GM19452 (cell line): ENCODE results near the gene NXT1.

ENCODE experiments used
- ATAC-seq: cut with Tn5 transposase; IDR thresholded peaks from one replicate; pipeline ENCODE4 v1.9.1; 2021; ENCODE audit not compliant: unreplicated experiment

The NXT1 gene

DNA sequence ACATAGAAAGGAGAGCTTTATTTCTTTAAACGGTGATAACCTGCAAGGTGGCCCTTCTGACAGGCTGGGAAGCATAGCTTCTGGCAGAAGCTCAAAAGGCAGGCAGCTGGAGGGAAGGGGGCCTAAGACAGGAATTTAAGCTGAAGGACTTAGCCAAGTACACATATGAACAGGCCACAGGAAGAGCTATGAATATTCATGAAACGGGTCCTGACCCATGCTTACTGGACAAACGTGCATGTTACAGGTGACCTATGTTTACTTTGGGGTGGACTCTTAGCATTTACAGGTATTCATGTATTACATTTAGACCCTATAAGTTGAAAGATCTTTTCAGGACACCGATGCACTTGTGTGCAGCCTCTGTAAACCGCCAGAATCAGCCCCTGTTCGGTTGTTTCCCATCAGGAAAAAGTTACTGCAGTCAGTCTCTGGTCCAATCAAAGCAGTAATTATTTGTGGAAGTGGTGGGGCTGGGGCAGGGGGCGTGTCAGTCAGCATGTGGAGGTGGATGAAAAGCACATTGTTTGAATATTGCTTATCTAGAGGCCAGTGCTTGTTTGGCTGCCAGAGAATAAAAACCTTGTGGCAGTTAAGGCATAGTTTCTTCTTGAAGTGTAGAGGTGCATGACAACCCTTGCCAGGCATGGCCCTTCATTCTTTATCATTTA, 8.5 kb downstream of the NXT1 start:
- no peak for ATAC-seq

GRCh38 chr20:23360531-23360930, 9.9 kb downstream of the NXT1 start:
- ATAC-seq: no peak

- no peak for ATAC-seq
These were observed 10.5 kb downstream of the NXT1 start for GRCh38 chr20:23361119-23361475.

GRCh38 chr20:23361476-23362391, 11.1 kb downstream of the NXT1 start, which contains the start of gene GZF1:
Gene GZF1, plus strand, starts transcription at chr20:23362182. Its CDS starts 2,202 bp downstream, at chr20:23364384.
- ATAC-seq: peak; percentile 65

- peak; percentile 19 for ATAC-seq
These were observed 12.0 kb downstream of the NXT1 start for GRCh38 chr20:23362392-23363256.

DNA sequence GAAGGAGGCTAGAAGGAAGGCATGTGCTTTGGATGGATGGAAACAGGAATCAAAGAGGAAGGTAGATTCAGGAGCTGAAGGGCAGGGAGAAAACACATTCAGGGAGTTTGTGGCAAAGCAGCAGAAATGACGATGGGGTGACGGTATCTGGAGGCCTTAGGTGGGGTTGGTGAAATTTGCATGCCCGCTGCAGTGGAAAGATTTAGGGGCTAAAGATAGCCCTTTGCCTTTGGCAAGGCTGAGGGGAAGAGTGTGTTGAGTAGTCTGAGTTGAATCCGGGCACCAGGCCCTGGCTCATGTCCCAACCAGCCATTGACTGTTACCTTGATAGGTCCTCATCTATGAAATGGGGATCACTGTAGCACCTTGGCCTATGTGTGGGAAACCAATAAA, 12.7 kb downstream of the NXT1 start:
- no peak for ATAC-seq

- no peak for ATAC-seq
These were observed 15.0 kb downstream of the NXT1 start for GRCh38 chr20:23365390-23366165.

GRCh38 chr20:23366384-23366783, 15.8 kb downstream of the NXT1 start:
- ATAC-seq: no peak

GRCh38 chr20:23367770-23368169, 17.2 kb downstream of the NXT1 start:
- no peak for ATAC-seq

DNA sequence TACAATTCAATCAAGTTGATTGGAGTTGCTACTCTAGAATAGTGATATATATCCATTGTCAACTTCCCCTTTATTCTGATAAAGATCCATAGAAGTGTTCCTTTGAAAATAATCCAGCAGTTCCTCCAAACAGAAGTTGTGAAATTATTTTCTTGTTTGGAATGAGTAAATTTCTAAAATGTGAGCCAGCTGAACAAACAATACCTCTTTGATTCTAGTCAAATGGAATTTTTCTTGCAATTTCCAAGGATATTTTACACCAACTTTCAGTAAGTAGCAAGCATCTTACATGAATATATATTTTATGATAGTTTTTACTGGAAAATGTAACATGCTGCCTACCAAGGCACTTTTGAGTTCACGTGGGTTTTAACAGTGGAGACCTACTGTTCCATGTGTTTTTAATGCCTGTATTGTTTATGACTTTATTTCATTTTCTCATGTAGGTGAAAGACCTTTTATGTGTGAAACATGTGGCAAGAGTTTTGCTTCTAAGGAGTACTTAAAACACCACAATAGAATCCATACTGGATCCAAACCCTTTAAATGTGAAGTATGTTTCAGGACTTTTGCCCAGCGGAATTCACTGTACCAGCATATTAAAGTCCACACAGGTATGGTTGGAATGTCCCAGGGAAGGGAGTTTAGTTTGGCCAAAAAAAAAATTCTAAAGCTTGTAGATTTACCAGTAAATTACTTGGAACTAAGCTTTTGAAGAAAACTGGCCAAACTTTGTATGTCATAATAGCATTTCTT, 17.9 kb downstream of the NXT1 start:
- ATAC-seq: no peak

GRCh38 chr20:23369072-23369823, 18.7 kb downstream of the NXT1 start:
- no peak for ATAC-seq

DNA sequence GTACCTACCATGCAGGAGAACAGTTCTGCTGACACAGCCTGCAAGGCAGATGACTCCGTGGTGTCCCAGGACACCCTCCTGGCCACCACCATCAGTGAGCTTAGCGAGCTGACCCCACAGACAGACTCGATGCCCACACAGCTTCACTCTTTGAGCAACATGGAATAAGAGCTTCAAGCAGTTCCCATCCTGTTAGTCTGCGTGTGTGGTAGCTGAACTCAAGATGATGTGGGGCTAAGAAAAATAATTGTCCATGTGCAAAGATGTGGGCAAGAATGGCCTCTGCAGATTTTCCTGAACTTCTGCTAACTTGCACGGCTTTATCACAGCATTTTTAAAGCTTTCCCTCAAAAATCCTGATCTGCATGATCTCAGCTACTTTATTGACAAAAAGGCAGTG, 19.7 kb downstream of the NXT1 start:
- no peak for ATAC-seq

DNA sequence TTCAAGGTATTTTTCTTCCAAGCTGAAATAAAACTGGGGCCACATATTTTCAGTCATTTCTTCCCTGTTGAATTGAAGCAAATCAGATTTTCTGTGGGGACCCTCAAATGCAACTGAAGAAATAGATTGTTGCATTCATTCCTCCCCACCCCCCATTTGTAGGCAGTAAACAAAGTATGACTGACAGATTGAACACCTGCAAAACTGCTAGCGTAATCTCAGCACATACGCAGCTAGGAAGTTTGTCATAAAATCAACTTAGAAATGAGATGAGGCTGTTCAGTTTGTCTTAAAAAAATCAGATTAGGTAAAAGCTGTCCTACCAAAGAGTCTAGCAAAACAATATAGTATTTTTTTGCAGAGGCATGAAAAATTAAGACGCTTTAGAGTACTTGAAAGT, 20.3 kb downstream of the NXT1 start:
- no peak for ATAC-seq

DNA sequence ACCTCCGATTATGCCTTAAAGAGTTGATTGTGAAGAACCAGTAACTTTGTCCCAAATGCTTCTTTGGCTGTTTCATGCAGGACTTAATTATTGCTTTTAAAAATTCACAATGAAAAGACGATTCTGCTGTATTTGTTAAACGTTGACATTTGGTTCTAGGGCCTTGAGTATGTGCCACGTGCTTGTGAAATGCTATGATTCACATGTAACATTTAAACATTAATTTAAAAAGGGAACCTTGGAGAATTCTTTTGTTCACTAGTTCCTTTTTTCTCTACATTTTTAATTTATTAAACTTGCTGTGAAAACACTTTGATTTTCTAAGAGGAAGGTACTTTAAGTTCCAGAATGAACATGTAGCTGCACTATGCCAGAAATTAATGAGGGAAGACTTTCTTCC, 20.9 kb downstream of the NXT1 start:
- ATAC-seq: no peak

DNA sequence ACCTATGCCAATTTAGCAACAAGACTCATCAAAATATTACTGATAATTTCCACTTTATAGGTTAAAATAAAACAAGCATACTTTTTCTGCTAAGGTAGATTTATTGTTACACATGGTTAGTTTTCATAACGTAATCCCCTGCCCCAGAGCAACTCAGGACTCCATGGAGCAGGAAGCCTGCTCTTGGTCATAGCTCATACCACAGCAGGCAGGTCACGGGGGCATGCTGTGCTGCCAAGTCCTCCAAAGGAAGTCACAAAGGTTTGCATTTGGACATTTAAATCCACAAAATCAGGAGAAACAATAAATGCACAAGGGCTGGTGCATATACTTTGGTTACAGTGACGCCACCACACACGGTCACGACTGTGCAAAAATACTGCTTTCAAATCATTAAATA, 23.9 kb downstream of the NXT1 start:
- no peak for ATAC-seq

DNA sequence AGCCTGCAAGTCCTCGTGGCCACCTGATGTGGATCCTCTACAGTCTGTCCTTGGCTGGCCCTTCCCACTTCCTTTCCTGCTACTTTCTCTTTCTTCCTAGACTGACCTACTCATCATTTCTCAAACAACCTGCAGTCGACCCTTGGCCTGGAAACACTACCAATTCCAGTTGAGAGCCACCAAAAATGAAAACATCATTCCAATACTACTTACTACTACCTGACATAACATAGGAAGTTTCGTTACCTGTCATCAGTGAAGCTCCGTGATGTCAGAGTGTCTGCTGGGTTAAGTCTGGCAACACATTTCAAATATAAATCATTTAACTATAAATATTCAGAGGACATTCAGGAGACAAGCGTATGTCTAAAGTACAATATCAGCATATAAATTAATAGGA, 25.2 kb downstream of the NXT1 start:
- no peak for ATAC-seq

- ATAC-seq: no peak
These were observed 29.2 kb downstream of the NXT1 start for GRCh38 chr20:23379772-23380171.

DNA sequence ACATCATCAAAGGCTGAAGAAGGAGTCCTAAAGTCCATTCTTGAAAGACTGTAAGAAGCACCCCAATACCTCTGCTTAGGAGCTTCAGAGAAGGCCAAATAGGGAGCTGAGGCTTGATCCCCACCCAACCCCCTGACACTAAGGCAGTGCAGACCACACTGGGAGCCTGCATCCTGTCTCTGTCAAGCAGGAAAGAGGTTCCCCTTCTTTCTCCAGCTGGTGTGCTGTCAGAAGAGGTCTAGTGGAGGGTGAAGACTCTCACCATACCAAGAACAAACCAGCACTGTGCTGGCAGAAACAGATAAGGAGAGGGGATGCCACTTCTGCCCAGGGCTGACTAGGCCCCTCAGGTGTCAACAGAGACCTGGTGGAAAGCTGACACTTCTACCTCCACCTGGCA, 31.3 kb downstream of the NXT1 start:
- ATAC-seq: no peak
